HepG2 (cell line): ENCODE measurements around the gene C22orf31. TPM values are rescaled to one million over a fixed set of nuclear protein-coding genes. Genes with fewer than 3 reads are reported as not detected.

Source experiments
- CEBPG ChIP-seq: IDR thresholded peaks from 2 replicates; pipeline ENCODE4 v1.6.1; 2016
- ETV5 ChIP-seq: IDR thresholded peaks from 2 replicates; pipeline ENCODE4 v1.6.1; 2018; ENCODE audit warnings: missing biosample characterization, missing genetic modification reagents, inconsistent platforms, borderline replicate concordance
- FOSL2 ChIP-seq: sonication (generic); formaldehyde crosslinking; IDR thresholded peaks from 2 replicates; pipeline ENCODE4 v1.4.0; 2020; ENCODE audit warnings: missing genetic modification reagents
- FOXP1 ChIP-seq, 2 experiments: fragments of 450-650 bp in 1 of 2; IDR thresholded peaks; 2 replicates each; pipeline ENCODE4 v1.6.1; 2017 to 2018; ENCODE audit warnings: antibody characterized with exemption in 1 of 2
- GABPB1 ChIP-seq: IDR thresholded peaks from 2 replicates; pipeline ENCODE4 v1.6.1; 2016; ENCODE audit warnings: mild to moderate bottlenecking, missing genetic modification reagents, moderate library complexity, missing compliant biosample characterization
- HCFC1 ChIP-seq: fragments of 150-350 bp; IDR thresholded peaks from 2 replicates; pipeline ENCODE4 v1.6.1; 2014; ENCODE audit warnings: low read depth, low read length
- HOXA3 ChIP-seq: sonication (generic); formaldehyde crosslinking; IDR thresholded peaks from 2 replicates; pipeline ENCODE4 v1.5.0; 2020; ENCODE audit warnings: missing genetic modification reagents
- MED1 ChIP-seq: sonication (generic); formaldehyde crosslinking; IDR thresholded peaks from 2 replicates; pipeline ENCODE4 v1.4.0; 2020; ENCODE audit warnings: missing genetic modification reagents
- ONECUT2 ChIP-seq: sonication (generic); formaldehyde crosslinking; IDR thresholded peaks from 2 replicates; pipeline ENCODE4 v1.4.0; 2020; ENCODE audit warnings: missing genetic modification reagents
- RARG ChIP-seq: sonication (generic); formaldehyde crosslinking; IDR thresholded peaks from 2 replicates; pipeline ENCODE4 v1.4.0; 2020; ENCODE audit warnings: low read depth, mild to moderate bottlenecking, missing genetic modification reagents
- RFXANK ChIP-seq: IDR thresholded peaks from 2 replicates; pipeline ENCODE4 v1.6.1; 2016
- SAP130 ChIP-seq: IDR thresholded peaks from 2 replicates; pipeline ENCODE4 v1.6.1; 2016; ENCODE audit warnings: low read depth
- SIX4 ChIP-seq: sonication (generic); formaldehyde crosslinking; IDR thresholded peaks from 2 replicates; pipeline ENCODE4 v1.4.0; 2020; ENCODE audit warnings: missing genetic modification reagents
- ZFP36 ChIP-seq: fragments of 150-350 bp; IDR thresholded peaks from 2 replicates; pipeline ENCODE4 v1.6.1; 2018; ENCODE audit warnings: borderline replicate concordance, low read length, low read depth; ENCODE audit not compliant: partially characterized antibody
- ZFP36L2 ChIP-seq: sonication (generic); formaldehyde crosslinking; IDR thresholded peaks from 2 replicates; pipeline ENCODE4 v1.4.0; 2020; ENCODE audit warnings: missing genetic modification reagents
- ZNF44 ChIP-seq: sonication (generic); formaldehyde crosslinking; IDR thresholded peaks from 2 replicates; pipeline ENCODE4 v1.5.1; 2020; ENCODE audit warnings: mild to moderate bottlenecking, missing genetic modification reagents
- ZNF552 ChIP-seq: sonication (generic); formaldehyde crosslinking; IDR thresholded peaks from 2 replicates; pipeline ENCODE4 v1.9.0; 2022; ENCODE audit warnings: missing genetic modification reagents, mild to moderate bottlenecking, borderline replicate concordance
- ZNF598 ChIP-seq: sonication (generic); formaldehyde crosslinking; IDR thresholded peaks from 2 replicates; pipeline ENCODE4 v1.5.1; 2020; ENCODE audit warnings: mild to moderate bottlenecking, missing genetic modification reagents, borderline replicate concordance
- ZNF792 ChIP-seq: IDR thresholded peaks from 2 replicates; pipeline ENCODE4 v1.6.1; 2016
- polyA plus RNA-seq, 8 experiments: library from polyadenylated mRNA; depleted of rRNA in 3 of 8; stranded (reverse) in 7 of 8; unstranded in 1 of 8; fragments of >200 nt; fragmentation: Illumina TruSeq in 4 of 8; extraction: Trizol in 4 of 8; gene quantifications; 2 replicates each; pipeline versions ENCODE4 v1.2.1 to v1.2.3, GENCODE V29; 2011 to 2016; ENCODE audit warnings: low read depth in 4 of 8, missing spikeins in 1 of 8, mixed read lengths in 1 of 8; ENCODE audit not compliant: insufficient read depth in 1 of 8
- total RNA-seq, 5 experiments: library from RNA; depleted of rRNA; stranded (reverse); fragments of >200 nt; fragmentation: Illumina TruSeq; extraction: Trizol; gene quantifications; 2 replicates each; pipeline ENCODE4 v1.2.3, GENCODE V29; 2016; ENCODE audit warnings: low read depth in 1 of 5
- TF ChIP-seq, protein P1 (sequence below): sonication (generic); formaldehyde crosslinking; IDR thresholded peaks from 2 replicates; pipeline ENCODE4 v1.4.0; 2020; ENCODE audit warnings: missing genetic modification reagents
- TF ChIP-seq, protein P2 (sequence below): sonication (generic); formaldehyde crosslinking; IDR thresholded peaks from 2 replicates; pipeline ENCODE4 v1.4.0; 2020; ENCODE audit warnings: missing genetic modification reagents, borderline replicate concordance
- TF ChIP-seq, protein P3 (sequence below): sonication (generic); formaldehyde crosslinking; IDR thresholded peaks from 2 replicates; pipeline ENCODE4 v1.5.0; 2020; ENCODE audit warnings: mild to moderate bottlenecking, missing genetic modification reagents, borderline replicate concordance
- TF ChIP-seq, protein P4 (sequence below): IDR thresholded peaks from 2 replicates; pipeline ENCODE4 v1.6.1; 2016; ENCODE audit warnings: low read depth
- TF ChIP-seq, protein P5 (sequence below): IDR thresholded peaks from 2 replicates; pipeline ENCODE4 v1.6.1; 2012; ENCODE audit warnings: inconsistent platforms

The C22orf31 gene
- total and polyA plus RNA-seq, 2 of the 13 experiments (the other 11 are each of a cell fraction or from before 2014, with no cell fraction given) = not detected

DNA sequence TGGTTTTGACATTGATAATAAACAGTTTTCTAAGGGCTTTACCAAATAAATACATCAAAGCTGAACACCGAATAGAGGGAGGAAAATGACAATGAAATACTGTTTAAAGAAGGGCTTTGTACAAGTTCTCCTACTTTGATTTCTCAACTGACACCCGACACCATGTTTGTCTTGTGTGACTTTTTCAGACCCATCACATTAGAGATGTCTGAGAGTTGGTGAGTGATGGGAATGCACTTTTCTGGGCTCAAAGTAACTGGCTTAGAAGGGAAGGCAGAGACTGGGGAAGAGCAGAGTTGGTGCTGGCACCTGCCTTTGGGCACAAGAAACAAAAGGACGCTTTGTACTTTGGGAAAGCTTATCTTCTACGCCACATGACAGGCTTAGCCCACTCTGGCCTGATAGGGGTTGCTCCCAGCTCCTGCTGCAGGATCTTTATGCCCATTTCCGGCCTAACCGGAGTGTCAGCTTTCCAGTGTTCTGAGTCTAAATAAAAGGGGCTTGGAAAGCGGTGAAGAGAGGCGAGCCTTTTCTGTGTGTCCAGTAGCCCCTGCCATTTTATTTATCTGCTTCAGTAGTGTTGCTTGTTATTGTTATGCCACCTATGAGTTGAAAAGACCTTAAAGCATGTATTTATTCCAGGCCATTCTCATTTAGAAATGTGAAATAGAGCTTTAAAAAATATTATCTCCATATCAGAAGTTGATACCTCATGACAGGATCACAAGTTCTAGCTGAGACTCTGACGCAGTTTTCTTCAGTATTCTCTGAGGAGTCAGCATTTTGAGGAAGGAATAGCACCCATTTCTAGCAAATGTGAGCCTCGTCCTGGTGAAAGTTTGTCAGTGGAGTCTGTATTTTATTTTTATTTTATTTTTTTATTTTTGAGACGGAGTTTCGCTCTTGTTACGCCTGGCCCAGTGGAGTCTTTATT is 35.4 kb upstream of the C22orf31 start (continued):
- TF ChIP-seq, protein P1, sequence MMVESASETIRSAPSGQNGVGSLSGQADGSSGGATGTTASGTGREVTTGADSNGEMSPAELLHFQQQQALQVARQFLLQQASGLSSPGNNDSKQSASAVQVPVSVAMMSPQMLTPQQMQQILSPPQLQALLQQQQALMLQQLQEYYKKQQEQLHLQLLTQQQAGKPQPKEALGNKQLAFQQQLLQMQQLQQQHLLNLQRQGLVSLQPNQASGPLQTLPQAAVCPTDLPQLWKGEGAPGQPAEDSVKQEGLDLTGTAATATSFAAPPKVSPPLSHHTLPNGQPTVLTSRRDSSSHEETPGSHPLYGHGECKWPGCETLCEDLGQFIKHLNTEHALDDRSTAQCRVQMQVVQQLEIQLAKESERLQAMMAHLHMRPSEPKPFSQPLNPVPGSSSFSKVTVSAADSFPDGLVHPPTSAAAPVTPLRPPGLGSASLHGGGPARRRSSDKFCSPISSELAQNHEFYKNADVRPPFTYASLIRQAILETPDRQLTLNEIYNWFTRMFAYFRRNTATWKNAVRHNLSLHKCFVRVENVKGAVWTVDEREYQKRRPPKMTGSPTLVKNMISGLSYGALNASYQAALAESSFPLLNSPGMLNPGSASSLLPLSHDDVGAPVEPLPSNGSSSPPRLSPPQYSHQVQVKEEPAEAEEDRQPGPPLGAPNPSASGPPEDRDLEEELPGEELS (CRISPR knock-in tag) = peak; percentile 86
- TF ChIP-seq ZFP36 = no peak
- peak; percentile 30; the same call in 1 of the 2 replicates for TF ChIP-seq HOXA3 (CRISPR knock-in tag)
- TF ChIP-seq MED1 (CRISPR knock-in tag) = no peak
- TF ChIP-seq, protein P2, sequence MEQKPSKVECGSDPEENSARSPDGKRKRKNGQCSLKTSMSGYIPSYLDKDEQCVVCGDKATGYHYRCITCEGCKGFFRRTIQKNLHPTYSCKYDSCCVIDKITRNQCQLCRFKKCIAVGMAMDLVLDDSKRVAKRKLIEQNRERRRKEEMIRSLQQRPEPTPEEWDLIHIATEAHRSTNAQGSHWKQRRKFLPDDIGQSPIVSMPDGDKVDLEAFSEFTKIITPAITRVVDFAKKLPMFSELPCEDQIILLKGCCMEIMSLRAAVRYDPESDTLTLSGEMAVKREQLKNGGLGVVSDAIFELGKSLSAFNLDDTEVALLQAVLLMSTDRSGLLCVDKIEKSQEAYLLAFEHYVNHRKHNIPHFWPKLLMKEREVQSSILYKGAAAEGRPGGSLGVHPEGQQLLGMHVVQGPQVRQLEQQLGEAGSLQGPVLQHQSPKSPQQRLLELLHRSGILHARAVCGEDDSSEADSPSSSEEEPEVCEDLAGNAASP (CRISPR knock-in tag) = peak; percentile 71; the same call in 1 of the 2 replicates
- no peak for TF ChIP-seq HCFC1
- TF ChIP-seq RFXANK = no peak
- TF ChIP-seq ETV5 (CRISPR knock-in tag) = peak; percentile 81; the same call in 1 of the 2 replicates
- peak; percentile 74 for TF ChIP-seq SAP130 (CRISPR knock-in tag)
- no peak; the same call in 1 of the 2 replicates for TF ChIP-seq ZNF552
- peak; percentile 84; the same call in 1 of the 2 replicates for TF ChIP-seq ZNF792
- TF ChIP-seq, protein P3, sequence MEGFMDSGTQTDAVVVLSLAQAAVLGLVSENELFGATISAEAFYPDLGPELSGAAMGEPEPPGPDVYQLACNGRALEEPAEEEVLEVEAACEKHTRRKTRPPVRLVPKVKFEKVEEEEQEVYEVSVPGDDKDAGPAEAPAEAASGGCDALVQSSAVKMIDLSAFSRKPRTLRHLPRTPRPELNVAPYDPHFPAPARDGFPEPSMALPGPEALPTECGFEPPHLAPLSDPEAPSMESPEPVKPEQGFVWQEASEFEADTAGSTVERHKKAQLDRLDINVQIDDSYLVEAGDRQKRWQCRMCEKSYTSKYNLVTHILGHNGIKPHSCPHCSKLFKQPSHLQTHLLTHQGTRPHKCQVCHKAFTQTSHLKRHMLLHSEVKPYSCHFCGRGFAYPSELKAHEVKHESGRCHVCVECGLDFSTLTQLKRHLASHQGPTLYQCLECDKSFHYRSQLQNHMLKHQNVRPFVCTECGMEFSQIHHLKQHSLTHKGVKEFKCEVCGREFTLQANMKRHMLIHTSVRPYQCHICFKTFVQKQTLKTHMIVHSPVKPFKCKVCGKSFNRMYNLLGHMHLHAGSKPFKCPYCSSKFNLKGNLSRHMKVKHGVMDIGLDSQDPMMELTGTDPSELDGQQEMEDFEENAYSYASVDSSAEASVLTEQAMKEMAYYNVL = peak; percentile 78; the same call in 1 of the 2 replicates
- TF ChIP-seq RARG (CRISPR knock-in tag) = no peak
- TF ChIP-seq, protein P4, sequence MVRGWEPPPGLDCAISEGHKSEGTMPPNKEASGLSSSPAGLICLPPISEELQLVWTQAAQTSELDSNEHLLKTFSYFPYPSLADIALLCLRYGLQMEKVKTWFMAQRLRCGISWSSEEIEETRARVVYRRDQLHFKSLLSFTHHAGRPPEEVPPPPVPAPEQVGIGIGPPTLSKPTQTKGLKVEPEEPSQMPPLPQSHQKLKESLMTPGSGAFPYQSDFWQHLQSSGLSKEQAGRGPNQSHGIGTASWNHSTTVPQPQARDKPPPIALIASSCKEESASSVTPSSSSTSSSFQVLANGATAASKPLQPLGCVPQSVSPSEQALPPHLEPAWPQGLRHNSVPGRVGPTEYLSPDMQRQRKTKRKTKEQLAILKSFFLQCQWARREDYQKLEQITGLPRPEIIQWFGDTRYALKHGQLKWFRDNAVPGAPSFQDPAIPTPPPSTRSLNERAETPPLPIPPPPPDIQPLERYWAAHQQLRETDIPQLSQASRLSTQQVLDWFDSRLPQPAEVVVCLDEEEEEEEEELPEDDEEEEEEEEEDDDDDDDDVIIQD (CRISPR knock-in tag) = 0 out of 2 replicates have a peak, but pooled peaks have one; percentile 24
- TF ChIP-seq FOSL2 (CRISPR knock-in tag) = peak; percentile 64
- TF ChIP-seq, protein P5, sequence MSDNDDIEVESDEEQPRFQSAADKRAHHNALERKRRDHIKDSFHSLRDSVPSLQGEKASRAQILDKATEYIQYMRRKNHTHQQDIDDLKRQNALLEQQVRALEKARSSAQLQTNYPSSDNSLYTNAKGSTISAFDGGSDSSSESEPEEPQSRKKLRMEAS = no peak
- no peak for TF ChIP-seq ZNF598 (CRISPR knock-in tag)
- TF ChIP-seq SIX4 = peak; percentile 100
- peak; percentile 30; the same call in 1 of the 2 replicates for TF ChIP-seq GABPB1 (CRISPR knock-in tag)
- TF ChIP-seq ZFP36L2 (CRISPR knock-in tag) = no peak
- TF ChIP-seq ONECUT2 = no peak
- TF ChIP-seq CEBPG = peak; percentile 76
- no peak for TF ChIP-seq FOXP1 (IDR thresholded peaks at IDR 0.05)
- TF ChIP-seq FOXP1 (CRISPR knock-in tag; IDR thresholded peaks at IDR 0.05) = peak; percentile 72
- TF ChIP-seq ZNF44 (CRISPR knock-in tag) = no peak
